Urinary bladder (tissue), 4 donors: ENCODE data around the gene MPO. TPM values are rescaled to one million over a fixed set of nuclear protein-coding genes. Genes with fewer than 3 reads are reported as not detected.

Source experiments
- DNase-seq: peaks from one replicate; pipeline ENCODE4 v3.0.0-alpha.2; 2015; ENCODE audit errors: extremely low spot score
- H3K27ac ChIP-seq: one replicate; pipeline ENCODE4 v1.5.1; 2013; ENCODE audit warnings: low read depth, mild to moderate bottlenecking, moderate library complexity
- H3K36me3 ChIP-seq: one replicate; pipeline ENCODE4 v1.6.1; 2013; ENCODE audit warnings: mild to moderate bottlenecking, moderate library complexity; ENCODE audit not compliant: insufficient read depth
- H3K4me1 ChIP-seq: one replicate; pipeline ENCODE4 v1.6.1; 2013; ENCODE audit warnings: mild to moderate bottlenecking, moderate library complexity; ENCODE audit not compliant: insufficient read depth
- H3K4me3 ChIP-seq: one replicate; pipeline ENCODE4 v1.5.1; 2013; ENCODE audit warnings: low read depth, low read length
- WGBS: extraction: QIAGEN DNeasy Blood & Tissue Kit; methylation state at CpG from one replicate; pipeline ENCODE4 v1.1.7; 2013; 5-methylcytosine and 5-hydroxymethylcytosine counted together
- polyA plus RNA-seq: library from polyadenylated mRNA; stranded (reverse); fragments of 200-250 nt; gene quantifications from one replicate; pipeline ENCODE4 v1.2.3, GENCODE V29; 2013
- total RNA-seq: library from RNA; depleted of rRNA; stranded (reverse); fragments of >200 nt; gene quantifications from one replicate; pipeline ENCODE4 v1.2.3, GENCODE V29; 2014
- donor health status: healthy with polysubstance abuse.
- donor health status: healthy.

The MPO gene
- total and polyA plus RNA-seq, 2 donors = 0.30 to 1.0 TPM

- no peak overlapping the region for H3K4me3 ChIP-seq
- no peaks in the 10 kb centered on the region for H3K36me3 ChIP-seq
- no peaks in the 10 kb centered on the region for H3K4me1 ChIP-seq
- DNase-seq = no peak
- H3K27ac ChIP-seq = no peak overlapping the region
- WGBS = 91% methylated on average over 19 of the region's 19 CpGs
Observed at GRCh38 chr17:58306131-58306951, 25.6 kb upstream of the MPO start.

DNA sequence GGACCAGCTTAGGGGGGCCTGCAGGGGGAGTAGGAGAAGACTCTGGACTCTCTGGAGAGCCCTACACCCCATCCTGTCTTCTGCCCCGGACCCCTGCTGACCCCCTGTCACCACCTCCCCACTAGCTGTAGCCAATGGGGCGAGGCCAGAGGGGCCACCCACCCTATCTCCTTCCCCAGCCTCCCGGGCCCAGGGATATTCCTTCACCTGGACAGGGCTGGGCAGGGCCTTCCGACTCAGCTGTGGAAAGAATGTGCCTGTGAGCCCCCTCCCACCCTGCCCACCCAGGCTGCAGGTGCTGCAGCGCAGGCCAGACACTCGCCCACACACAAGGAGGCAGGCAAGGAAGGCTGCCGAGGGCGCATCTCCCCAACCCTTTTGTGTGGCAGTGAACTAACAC is 24.9 kb upstream of the MPO start:
- Histone ChIP-seq H3K36me3 (no peaks in the 10 kb centered on the region), H3K27ac (no peak overlapping the region), H3K4me1 (no peaks in the 10 kb centered on the region), H3K4me3 (no peak overlapping the region)
- 90% methylated on average over 8 of the region's 8 CpGs for WGBS
- DNase-seq = no peak

GRCh38 chr17:58304750-58305486 is 24.2 kb upstream of the MPO start:
- H3K4me3 ChIP-seq = no peak overlapping the region
- no peaks in the 10 kb centered on the region for H3K36me3 ChIP-seq
- H3K4me1 ChIP-seq = no peaks in the 10 kb centered on the region
- no peak for DNase-seq
- 90% methylated on average over 14 of the region's 14 CpGs for WGBS
- H3K27ac ChIP-seq = no peak overlapping the region

DNA sequence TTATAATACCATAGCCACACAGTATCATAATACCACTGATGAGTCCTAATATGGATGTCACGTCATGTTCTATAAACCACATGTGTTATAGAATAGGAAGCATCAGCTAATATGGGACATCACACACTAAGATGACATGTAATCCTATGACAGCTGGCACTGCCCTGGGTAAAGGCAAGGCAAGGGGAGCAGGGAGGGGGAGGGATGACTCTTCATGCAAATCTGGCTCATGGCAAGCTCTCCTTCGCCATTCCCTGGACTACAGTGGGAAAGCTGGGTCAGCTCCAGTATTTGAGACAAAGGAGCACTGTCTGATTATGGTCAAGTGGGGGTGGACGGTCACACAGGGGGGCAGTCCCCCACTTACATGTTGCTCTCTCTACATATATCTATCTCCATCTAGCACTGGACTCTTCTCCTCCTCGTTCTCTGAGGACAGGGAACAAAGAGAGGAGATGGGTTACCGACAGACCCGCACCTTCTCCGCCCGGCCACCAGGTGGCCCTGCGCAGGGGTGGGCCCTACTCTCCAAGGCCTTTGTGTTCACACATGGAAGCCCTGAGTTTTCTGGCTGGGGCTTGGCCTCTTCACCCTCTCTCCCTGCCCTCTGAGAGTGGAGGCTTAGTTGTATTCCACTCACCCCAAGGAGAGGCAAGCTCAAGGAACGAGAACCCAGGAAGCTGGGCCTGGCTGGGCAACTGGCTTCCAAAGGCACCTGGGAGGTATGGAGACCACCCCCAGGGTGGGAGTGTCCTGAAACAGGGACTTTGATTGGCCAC is 23.4 kb upstream of the MPO start:
- no peaks in the 10 kb centered on the region for H3K36me3 ChIP-seq
- no peak overlapping the region for H3K4me3 ChIP-seq
- H3K27ac ChIP-seq = no peak overlapping the region
- DNase-seq = no peak
- WGBS = 49% methylated on average over 10 of the region's 10 CpGs
- H3K4me1 ChIP-seq = no peaks in the 10 kb centered on the region

DNA sequence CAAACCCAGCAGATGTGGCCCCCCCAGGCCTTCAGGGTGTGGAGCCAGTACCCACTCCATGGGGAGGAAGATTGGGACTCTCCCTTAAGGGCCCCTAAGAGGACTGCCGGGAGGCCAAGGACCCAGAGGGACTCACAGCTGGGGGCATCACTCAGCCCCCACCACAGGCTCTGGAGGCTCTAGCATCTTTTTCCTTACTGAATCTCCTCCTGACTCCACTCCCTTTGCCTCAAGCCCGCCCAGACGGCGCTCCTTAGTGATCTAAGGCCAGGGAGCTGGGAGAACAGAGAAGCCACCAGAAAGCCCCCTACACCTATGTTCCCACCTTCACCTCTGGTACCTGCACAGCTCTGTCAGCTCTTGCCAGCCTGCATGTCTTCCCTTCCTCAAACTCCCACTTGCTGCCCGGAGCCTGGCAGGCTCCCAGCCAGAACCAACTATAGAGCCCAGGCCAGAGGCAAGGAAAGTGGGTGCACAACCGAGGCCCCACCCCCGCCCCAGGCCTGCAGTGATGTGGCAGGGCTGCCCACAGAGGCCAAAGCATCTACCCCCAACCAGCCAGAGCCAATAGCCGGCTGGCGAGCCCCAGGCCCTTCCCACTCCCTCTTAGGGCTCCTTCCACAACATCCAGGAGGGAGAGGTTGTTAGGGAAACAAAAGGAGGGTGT is 22.3 kb upstream of the MPO start:
- 83% methylated on average over 9 of the region's 9 CpGs for WGBS
- H3K36me3 ChIP-seq = no peaks in the 10 kb centered on the region
- no peaks in the 10 kb centered on the region for H3K4me1 ChIP-seq
- H3K27ac ChIP-seq = no peak overlapping the region
- no peak overlapping the region for H3K4me3 ChIP-seq
- no peak for DNase-seq

DNA sequence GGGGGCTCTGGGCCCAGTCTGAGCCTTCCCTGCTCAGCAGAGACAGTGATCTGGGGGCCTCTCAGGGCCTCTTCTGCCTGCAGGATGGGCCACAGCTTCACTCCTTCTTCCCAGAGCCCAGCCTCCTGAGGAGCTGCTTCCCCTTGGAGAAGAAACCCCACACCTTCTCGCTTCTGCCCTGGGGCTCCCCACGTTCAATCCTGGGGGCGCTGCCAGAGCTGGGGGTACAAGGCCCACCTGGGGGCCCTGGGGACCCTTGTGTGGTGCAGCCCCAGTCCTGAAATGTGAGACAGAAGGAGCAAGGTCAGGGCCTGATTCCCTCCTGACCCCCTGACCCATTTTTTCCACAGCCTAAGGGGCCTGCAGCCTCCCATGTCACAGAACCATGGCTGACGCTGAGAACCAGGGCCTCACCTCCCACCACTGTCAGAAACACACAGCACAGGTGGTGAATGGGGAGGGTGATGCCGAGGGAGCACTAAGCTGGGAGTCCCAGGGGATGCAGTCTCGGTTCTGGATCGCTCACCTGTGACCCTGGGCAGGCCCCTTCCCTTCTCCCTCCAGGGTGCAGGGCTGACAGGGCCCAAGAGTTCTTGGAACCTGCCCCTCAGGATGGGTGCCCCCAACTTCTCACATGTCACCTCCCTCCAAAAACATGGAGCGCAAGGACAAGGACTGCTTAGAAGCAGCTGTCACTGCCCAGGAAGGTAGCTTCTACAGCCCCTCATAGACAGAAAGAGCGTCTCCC is 21.6 kb upstream of the MPO start:
- Histone ChIP-seq H3K4me1 (no peaks in the 10 kb centered on the region), H3K4me3 (no peak overlapping the region), H3K36me3 (no peaks in the 10 kb centered on the region), H3K27ac (no peak overlapping the region)
- no peak for DNase-seq
- 94% methylated on average over 9 of the region's 9 CpGs for WGBS

- Histone ChIP-seq H3K27ac (no peak overlapping the region), H3K4me3 (no peak overlapping the region), H3K4me1 (no peaks in the 10 kb centered on the region), H3K36me3 (no peaks in the 10 kb centered on the region)
- 81% methylated on average over 16 of the region's 16 CpGs for WGBS
- DNase-seq = no peak
Observed at GRCh38 chr17:58301504-58302150, 20.9 kb upstream of the MPO start.

- Histone ChIP-seq H3K36me3 (no peaks in the 10 kb centered on the region), H3K4me1 (no peaks in the 10 kb centered on the region), H3K4me3 (no peak overlapping the region), H3K27ac (no peak overlapping the region)
- no peak for DNase-seq
- WGBS = 88% methylated on average over 6 of the region's 6 CpGs
Observed at GRCh38 chr17:58300336-58300735, 19.6 kb upstream of the MPO start.

DNA sequence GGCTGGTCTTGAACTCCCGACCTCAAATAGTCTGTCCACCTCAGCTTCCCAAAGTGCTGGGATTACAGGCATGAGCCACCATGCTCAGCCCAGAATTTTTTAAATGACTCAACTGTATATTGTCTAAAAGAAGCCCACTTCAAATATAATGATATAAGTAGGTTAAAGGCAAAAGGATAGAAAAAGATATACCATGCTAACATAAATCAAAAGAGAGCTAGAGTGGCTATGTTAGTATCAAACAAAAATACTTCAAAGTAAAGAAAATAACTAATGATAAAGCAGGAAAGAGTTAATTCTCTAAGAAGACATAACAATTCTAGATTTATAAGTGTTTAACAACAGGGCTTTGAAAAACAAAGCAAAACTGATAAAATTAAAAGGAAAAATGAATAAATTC is 13.3 kb upstream of the MPO start:
- Histone ChIP-seq H3K4me1 (no peaks in the 10 kb centered on the region), H3K4me3 (no peak overlapping the region), H3K27ac (no peak overlapping the region), H3K36me3 (no peaks in the 10 kb centered on the region)
- DNase-seq = no peak
- WGBS = 93% methylated on average over 1 of the region's 1 CpG

- Histone ChIP-seq H3K36me3 (no peaks in the 10 kb centered on the region), H3K4me3 (no peak overlapping the region), H3K27ac (no peak overlapping the region), H3K4me1 (no peaks in the 10 kb centered on the region)
- no peak for DNase-seq
- WGBS = 75% methylated on average over 5 of the region's 5 CpGs
Observed at GRCh38 chr17:58291246-58291645, 10.5 kb upstream of the MPO start.

- Histone ChIP-seq H3K36me3 (no peaks in the 10 kb centered on the region), H3K4me1 (no peaks in the 10 kb centered on the region), H3K27ac (no peak overlapping the region), H3K4me3 (no peak overlapping the region)
- no peak for DNase-seq
- 59% methylated on average over 2 of the region's 2 CpGs for WGBS
Observed at GRCh38 chr17:58289869-58290268, 9.1 kb upstream of the MPO start.

GRCh38 chr17:58285422-58285810 is 4.7 kb upstream of the MPO start:
- no peak overlapping the region for H3K27ac ChIP-seq
- DNase-seq = no peak
- H3K4me3 ChIP-seq = no peak overlapping the region
- H3K4me1 ChIP-seq = no peaks in the 10 kb centered on the region
- no peaks in the 10 kb centered on the region for H3K36me3 ChIP-seq
- 84% methylated on average over 3 of the region's 3 CpGs for WGBS
